Stimulated activated CD8-positive, alpha-beta memory T cell treated with anti-CD3 and anti-CD28 coated beads, Interleukin-12 subunit alpha, Interleukin-12 subunit beta, amount 100 ng/mL, for 24 hours (primary cell): ENCODE results near the gene AFDN.

Experiments used
- DNase-seq: peaks from one replicate; pipeline ENCODE4 v3.0.0-alpha.2; 2020; ENCODE audit errors: extremely low read depth

AFDN gene

GRCh38 chr6:167919349-167919748 is 92.6 kb downstream of the AFDN start:
- DNase-seq, result no peak

GRCh38 chr6:167920165-167920564 is 93.5 kb downstream of the AFDN start:
- DNase-seq, result no peak

DNA sequence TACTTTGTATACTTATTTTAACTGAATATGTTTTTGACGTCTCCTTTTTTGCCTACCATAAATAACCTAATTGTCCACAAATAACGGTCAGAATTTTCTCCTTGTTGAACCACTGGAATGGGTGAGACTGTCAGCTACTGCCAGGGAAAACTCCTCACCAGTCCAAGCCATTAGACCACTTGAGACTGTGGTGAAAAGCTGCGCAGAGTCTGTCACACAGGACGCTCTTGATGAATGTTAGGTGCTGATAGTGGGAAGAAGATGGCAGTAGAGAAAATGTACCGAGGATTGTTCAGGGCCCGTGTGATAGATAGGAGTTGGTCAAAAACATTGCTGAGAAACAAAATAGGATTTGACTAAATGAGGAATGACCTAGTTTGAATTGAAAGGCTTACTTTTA is 95.1 kb downstream of the AFDN start:
- DNase-seq, result no peak

DNA sequence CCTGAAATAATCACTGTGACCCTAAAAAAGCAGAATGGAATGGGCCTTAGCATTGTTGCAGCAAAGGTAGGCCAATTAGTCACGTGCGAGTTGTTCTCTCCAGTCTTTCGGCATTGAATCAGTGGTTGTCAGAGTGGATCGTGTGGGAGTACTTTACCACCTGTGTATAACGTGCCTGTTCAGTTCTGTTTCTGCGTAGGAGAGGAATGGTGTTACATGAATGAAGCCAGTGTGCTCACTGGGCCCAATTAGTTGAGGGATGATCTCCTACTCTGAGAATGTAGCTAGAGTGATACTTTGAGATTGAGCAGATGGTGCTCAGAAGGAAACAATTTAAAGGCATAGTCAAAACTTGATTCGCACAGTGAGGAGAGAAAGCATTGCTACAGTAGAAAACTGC is 98.3 kb downstream of the AFDN start:
- DNase-seq, result no peak

GRCh38 chr6:167927246-167927645 is 100.5 kb downstream of the AFDN start:
- no peak for DNase-seq

DNA sequence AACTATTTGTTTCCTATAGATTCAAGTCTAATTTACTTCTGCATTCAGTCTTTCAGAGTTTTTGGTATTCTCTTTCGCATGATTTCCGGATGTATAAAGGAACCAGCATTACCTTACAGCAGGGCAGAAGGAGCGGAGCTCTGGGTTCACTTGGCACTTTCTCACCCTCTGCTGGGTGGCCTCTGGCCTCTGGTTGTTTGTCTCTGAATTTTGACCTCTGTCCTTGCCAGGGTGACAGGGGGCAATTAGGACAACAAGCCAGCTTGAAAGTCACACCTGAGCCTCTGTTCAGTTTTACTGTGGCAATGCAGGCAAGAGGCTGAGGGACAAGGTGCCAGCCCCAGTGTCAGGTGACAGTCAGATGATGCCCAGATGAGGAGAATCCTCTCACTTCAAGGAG is 101.4 kb downstream of the AFDN start:
- no peak for DNase-seq

DNA sequence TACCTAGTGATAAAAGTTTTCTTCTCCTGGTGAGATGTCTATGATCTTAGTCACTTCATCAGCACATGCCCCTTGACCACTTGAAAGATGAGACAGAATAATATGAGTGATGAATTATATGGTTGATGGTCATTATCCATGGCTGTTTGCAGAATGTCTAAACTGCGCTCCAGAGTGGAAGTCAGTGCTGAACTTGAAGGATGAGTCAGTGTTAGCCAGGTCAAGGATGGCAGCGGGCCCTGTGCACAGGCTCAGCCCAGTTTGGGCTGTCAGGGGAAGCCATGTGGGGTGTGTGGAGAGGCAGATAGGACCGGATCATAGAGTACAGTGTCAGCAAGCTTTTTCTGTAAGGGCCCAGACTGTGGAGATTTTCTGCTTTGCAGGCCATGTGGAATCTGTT is 103.6 kb downstream of the AFDN start:
- no peak for DNase-seq

GRCh38 chr6:167932468-167933276 is 106.0 kb downstream of the AFDN start:
- DNase-seq, result no peak

- DNase-seq, result no peak
Measured at GRCh38 chr6:167933290-167933689, 106.6 kb downstream of the AFDN start.

DNA sequence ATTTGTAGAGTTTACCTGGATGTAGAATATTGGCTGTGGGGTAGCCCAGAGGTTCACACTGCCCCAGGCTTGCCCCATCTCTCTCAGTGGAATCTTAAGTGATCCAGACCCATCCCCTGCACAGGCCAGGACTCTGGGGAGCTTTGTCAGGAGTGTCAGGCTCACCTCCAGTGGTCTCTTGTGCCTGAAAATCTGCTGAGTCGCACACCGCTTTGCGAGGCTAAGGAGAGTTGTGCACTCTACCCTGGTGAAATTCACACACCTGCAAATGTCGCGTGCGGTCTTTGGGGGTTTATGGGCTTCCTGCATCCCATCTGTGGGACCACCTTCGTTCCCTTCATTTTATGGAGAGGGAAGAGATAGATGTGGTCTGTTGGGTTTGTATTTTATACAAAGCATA is 107.1 kb downstream of the AFDN start:
- no peak for DNase-seq

DNA sequence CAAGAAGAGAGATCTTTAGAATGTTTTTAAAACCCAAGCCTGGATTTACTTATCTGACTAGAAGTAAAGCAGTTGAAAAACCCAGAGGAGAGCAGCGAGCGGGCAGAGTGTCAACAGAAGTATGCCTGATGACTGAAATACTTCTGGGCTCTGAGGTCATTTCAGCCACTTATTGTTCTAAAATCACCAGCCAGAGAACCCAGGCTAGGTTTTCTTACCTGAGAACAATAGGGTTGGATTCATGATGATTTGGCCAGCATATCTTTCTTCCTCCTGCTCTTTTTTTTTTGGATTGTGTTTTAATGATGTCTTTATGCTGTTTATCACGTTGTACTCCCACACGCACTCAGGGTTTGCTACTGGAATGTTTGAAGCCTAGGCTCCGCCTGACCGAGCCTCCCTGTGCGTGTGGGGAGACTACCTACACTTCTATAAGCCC is 107.7 kb downstream of the AFDN start:
- no peak for DNase-seq

DNA sequence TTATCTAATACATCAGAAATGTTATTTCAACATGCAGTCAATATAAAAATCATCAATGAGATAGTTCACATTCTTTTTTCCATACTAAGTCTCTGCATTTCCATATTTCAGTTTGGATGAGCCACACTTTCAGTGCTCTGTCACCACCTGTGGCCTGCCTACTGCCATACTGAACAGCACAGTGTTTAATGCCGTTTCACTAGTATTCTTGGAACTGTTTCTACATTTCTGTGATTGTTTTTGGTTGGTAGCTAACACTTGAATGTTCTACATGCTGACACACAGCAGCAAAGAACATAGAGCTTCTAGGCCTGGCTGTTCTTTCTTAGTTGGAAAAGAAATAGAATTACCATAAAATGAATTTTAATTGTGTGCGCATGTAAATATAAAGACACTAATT is 109.3 kb downstream of the AFDN start:
- DNase-seq, result no peak

DNA sequence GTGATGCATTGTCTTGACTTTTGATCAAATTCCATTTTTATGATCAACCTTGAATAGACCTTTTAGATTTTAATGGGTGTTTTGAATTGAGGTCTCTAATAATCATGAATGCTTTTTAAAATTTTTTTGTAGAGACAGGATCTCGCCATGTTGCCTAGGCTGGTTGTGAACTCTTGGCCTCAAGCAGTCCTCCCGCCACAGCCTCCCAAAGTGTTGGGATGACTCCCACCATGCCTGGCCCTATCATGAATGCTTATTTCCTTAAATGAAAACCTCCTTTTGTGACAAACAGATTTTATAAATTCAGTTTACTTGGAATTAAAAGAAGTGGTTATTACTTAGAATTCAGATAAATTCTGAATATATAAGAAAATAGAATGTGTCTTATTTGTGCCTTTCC is 110.6 kb downstream of the AFDN start:
- no peak for DNase-seq

DNA sequence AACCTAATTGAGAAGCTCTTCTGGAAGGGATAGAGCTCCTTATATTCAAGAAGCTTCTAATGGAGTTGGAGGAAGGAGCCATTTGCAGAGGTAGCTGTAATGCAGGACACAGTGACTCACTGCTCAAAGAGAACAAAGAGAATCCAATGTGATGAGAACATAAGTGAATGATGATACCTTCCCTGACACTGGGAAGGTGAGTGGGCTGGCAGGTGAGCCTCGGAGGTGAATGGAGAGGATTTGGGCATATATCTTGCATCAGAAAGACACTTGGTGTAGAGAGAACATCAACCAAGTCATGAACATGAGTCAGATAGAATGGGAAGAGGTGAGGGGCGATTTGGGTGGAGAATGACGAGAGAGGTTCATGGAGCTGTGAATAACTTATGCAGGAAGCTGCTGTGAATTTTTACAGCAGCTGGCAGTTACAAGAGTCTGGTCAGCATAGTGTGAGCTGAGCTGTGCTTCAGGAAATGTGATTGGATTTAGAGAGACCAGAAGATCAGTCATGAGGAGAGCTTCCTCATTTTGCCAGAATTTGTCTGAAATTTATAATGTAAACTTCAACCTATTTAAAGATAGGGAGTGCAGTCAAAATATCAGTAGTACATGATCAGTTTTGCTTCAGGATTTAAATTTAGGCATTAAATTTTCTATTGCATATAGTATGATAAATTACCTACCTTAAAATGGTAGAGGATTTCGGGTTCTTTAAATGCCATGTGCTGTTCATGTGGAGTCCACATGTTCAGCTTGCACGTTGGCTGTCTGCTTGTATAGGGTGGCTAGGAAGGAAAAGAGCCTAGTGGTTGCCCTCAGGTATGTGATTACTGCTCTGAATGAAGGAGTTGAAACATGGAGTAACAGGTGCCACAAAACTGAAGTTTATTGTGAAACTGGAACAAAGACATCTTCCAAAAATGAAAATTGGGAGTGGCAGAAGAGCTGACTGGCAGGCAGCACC is 111.5 kb downstream of the AFDN start:
- DNase-seq, result no peak

DNA sequence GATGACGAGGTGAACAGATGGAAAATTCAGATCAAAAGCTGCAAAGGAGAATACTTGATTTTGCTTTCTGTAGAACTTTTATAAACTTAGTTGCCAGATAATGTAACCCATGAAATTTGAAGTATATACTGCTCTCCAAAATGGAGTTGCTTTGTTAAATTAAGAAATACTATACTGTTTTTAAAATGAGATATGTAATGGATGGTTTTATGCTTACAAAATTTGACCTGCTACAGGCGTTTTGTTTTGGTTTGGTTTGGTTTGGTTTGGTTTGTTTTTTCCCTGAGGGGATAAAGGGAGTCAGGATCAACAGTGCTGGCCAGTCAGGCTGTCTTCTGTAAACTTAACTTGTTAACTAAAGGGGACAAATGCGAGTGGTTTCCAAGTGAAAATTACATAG is 115.1 kb downstream of the AFDN start:
- no peak for DNase-seq

DNA sequence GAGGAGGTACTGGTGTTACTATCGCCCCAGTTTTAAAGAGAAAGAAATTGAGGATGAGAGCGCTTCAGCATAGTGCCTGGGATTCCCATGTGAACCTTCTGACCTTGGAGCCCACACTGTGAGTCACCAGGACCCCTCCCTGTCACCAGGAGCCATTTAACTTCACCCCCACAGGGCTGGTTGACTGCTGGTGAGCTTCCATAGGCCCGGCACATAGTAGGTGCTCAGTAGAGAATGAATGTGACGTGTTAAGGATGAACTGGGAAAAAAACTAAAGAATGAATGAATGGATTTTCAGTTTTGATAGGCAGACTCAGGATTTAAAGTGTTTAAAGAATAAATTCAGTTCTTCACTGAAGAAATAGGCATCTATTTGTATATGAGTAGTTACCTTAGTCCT is 117.4 kb downstream of the AFDN start:
- no peak for DNase-seq

- no peak for DNase-seq
Measured at GRCh38 chr6:167946007-167946406, 119.3 kb downstream of the AFDN start.

DNA sequence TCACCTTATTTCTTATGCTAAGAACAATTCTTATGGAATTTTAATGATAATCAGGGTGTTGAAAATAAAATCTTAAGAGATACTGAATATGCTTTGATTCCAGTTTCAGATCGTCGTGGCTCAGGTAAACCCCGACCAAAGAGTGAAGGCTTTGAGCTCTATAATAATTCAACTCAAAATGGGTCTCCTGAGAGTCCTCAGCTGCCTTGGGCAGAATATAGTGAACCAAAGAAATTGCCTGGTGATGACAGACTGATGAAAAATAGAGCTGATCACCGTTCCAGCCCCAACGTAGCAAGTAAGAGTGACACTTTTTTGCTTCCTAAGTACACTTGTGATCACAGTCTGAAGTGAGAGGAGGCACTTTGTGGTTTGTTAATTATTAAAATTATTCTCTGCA is 119.9 kb downstream of the AFDN start:
- DNase-seq, result no peak

GRCh38 chr6:167947716-167948115 is 121.0 kb downstream of the AFDN start:
- no peak for DNase-seq

- DNase-seq, result no peak
Measured at GRCh38 chr6:167948716-167949115, 122.0 kb downstream of the AFDN start.

DNA sequence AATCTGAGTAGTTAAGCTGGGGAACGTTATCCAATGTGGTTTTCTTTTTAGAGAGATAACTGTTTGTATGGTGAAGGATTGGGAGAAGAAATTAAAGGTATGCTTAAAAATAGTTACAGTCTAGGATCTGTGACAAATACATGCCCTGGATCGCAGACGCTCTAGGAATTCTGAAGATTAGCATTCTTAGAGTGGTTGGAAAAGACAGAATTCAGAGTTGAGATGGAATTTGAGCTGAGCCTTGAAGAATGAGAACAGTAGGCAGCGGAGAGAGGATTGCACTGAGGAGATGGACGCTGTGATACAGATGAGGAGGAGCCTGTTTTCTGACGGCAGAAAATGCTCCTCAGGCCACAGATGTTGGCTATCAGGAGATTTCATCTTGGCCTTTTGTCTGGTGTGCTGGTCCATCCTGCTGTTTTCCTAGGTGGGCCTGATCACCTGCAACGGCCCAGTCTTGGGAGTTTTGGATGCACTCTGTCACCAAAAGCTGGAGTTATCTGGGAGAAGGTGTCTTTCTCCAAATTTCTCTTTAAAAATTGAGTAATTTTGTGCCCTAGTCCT is 122.5 kb downstream of the AFDN start:
- DNase-seq, result no peak

DNA sequence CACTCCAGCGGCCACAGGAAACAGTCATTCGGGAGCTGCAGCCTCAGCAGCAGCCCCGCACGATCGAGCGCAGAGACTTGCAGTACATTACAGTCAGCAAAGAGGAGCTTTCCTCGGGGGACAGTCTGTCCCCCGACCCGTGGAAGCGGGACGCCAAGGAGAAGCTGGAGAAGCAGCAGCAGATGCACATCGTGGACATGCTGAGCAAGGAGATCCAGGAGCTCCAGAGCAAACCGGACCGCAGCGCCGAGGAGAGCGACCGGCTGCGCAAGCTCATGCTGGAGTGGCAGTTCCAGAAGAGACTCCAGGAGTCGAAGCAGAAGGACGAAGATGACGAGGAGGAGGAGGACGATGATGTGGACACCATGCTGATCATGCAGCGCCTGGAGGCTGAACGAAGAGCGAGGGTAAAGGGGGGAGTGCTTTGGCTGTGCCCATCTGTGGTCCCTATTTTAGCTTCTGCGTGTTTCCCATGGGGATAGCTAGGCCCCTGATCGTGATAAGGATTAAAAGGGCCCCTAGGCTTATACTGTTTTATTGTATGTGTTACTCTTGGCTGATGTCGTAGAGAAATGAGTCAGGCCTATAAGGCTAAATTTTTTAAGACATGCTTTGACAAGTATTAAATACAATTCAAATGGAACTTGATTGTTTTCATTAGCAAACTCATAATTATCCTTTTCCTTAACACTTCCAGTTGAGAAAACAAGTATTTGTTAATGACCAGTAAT is 125.2 kb downstream of the AFDN start:
- no peak for DNase-seq
